Measurements from ENCODE around the gene B3GNT7. TPM values are rescaled to one million over a fixed set of nuclear protein-coding genes. Genes with fewer than 3 reads are reported as not detected.
"Not testable (repeated sequence)": the region's sequence is repeated elsewhere in the genome, so short reads cannot be mapped to it uniquely, and the experiment has no call there.

Gene B3GNT7
- total and polyA plus RNA-seq, 12 donors: 2.2 to 71.6 (median 47.7) TPM

- Histone ChIP-seq H3K27ac (no peak overlapping the region), H3K4me1 (replicated peaks in 1 of 2) (no peaks in the 10 kb centered on the region), H3K9me3 (replicated peaks in 1 of 3) (no peaks in the 10 kb centered on the region), H3K36me3 (replicated peaks in 1 of 2) (no peaks in the 10 kb centered on the region), H3K4me3 (no peak overlapping the region), H3K27me3 (no peaks in the 10 kb centered on the region)
- TF ChIP-seq, protein P1, sequence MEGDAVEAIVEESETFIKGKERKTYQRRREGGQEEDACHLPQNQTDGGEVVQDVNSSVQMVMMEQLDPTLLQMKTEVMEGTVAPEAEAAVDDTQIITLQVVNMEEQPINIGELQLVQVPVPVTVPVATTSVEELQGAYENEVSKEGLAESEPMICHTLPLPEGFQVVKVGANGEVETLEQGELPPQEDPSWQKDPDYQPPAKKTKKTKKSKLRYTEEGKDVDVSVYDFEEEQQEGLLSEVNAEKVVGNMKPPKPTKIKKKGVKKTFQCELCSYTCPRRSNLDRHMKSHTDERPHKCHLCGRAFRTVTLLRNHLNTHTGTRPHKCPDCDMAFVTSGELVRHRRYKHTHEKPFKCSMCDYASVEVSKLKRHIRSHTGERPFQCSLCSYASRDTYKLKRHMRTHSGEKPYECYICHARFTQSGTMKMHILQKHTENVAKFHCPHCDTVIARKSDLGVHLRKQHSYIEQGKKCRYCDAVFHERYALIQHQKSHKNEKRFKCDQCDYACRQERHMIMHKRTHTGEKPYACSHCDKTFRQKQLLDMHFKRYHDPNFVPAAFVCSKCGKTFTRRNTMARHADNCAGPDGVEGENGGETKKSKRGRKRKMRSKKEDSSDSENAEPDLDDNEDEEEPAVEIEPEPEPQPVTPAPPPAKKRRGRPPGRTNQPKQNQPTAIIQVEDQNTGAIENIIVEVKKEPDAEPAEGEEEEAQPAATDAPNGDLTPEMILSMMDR (IDR thresholded peaks at IDR 0.05): no peak
- no peak for TF ChIP-seq POLR2A (IDR thresholded peaks at IDR 0.05)
- no peak for DNase-seq
- WGBS, 4 donors: 85 to 95% (median 91%) methylated on average over 9 of the region's 9 CpGs
- intact Hi-C loops (cut with DNase I): no loop called here
Measured at GRCh38 chr2:231373786-231374349, 21.6 kb upstream of the B3GNT7 start.

DNA sequence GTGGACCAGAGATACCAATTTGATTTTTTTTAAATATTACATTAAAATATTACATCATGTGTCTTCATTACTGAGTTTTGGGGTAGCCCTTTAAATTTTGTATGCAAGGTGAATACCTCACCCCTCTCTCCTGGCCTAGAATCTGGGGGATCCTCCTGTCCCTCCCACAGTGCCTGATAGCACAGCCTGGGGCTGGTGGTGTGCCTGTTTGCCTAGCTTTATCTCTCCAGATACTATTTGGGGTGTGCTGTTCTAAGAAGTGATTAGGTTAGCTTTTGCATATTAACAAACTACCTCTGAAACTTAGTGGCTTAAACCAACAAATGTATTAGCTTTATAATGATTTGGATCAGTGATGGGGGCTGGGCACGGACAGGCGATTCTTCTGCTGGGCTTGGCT lies 20.7 kb upstream of the B3GNT7 start:
- H3K4me3 ChIP-seq: no peak overlapping the region
- TF ChIP-seq, protein P1 (IDR thresholded peaks at IDR 0.05): no peak
- TF ChIP-seq POLR2A (IDR thresholded peaks at IDR 0.05): no peak
- H3K4me1 ChIP-seq (replicated peaks in 1 of 2): peaks cover 0 to 4% of the 10 kb centered on the region in 2 donors

GRCh38 chr2:231375994-231376615 lies 19.4 kb upstream of the B3GNT7 start:
- H3K27ac ChIP-seq; H3K4me3 ChIP-seq; H3K27me3 ChIP-seq; intact Hi-C loops (cut with DNase I); H3K36me3 ChIP-seq (replicated peaks in 1 of 2); H3K4me1 ChIP-seq (replicated peaks in 1 of 2); DNase-seq; H3K9me3 ChIP-seq (replicated peaks in 1 of 3): not testable (repeated sequence)
- WGBS, 4 donors: 54 to 59% (median 58%) methylated on average over 11 of the region's 11 CpGs

More for the DNA sequence above, 20.7 kb upstream of the B3GNT7 start:
- WGBS, 4 donors: 90 to 96% (median 94%) methylated on average over 2 of the region's 2 CpGs
- H3K9me3 ChIP-seq (replicated peaks in 1 of 3): no peaks in the 10 kb centered on the region
- no peaks in the 10 kb centered on the region for H3K36me3 ChIP-seq (replicated peaks in 1 of 2)
- intact Hi-C loops (cut with DNase I): no loop called here
- no peak for DNase-seq
- H3K27me3 ChIP-seq: no peaks in the 10 kb centered on the region
- H3K27ac ChIP-seq: no peak overlapping the region

- Histone ChIP-seq H3K4me3 (no peak overlapping the region), H3K36me3 (replicated peaks in 1 of 2) (no peaks in the 10 kb centered on the region), H3K27me3 (no peaks in the 10 kb centered on the region), H3K27ac (no peak overlapping the region), H3K4me1 (replicated peaks in 1 of 2) (peaks cover 0 to 4% of the 10 kb centered on the region in 2 donors), H3K9me3 (replicated peaks in 1 of 3) (no peaks in the 10 kb centered on the region)
- TF ChIP-seq, protein P1 (IDR thresholded peaks at IDR 0.05): no peak
- TF ChIP-seq POLR2A (IDR thresholded peaks at IDR 0.05): no peak
- intact Hi-C loops (cut with DNase I): no loop called here
- no peak for DNase-seq
- WGBS, 4 donors: 72 to 80% (median 77%) methylated on average over 8 of the region's 8 CpGs
Measured at GRCh38 chr2:231376857-231377256, 18.7 kb upstream of the B3GNT7 start.
